ENCODE data around the gene ZNF165.
A peak's percentile ranks its signal among the peaks of the same experiment; 100 is the strongest.
"Not testable (repeated sequence)": the region's sequence is repeated elsewhere in the genome, so short reads cannot be mapped to it uniquely, and the experiment has no call there.

Gene ZNF165

GRCh38 chr6:28080381-28080630, at the start of gene ZNF165:
ZNF165 (plus strand) TSS chr6:28080568; CDS start chr6:28085481, 4,913 bp downstream.
- DNase-seq, result not testable (repeated sequence)

GRCh38 chr6:28053584-28053983, 26.8 kb upstream of the ZNF165 start:
- no peak for DNase-seq

GRCh38 chr6:28060405-28060804, 20.0 kb upstream of the ZNF165 start:
- DNase-seq, result no peak

GRCh38 chr6:28064272-28064671, 16.1 kb upstream of the ZNF165 start:
- no peak for DNase-seq

- no peak for DNase-seq
These were observed 12.3 kb upstream of the ZNF165 start for GRCh38 chr6:28068067-28068466.

GRCh38 chr6:28070968-28071367, 9.4 kb upstream of the ZNF165 start:
- not testable (repeated sequence) for DNase-seq

- no peak for DNase-seq
These were observed 2.3 kb upstream of the ZNF165 start for GRCh38 chr6:28078050-28078449.

GRCh38 chr6:28078836-28079235, 1.5 kb upstream of the ZNF165 start:
- DNase-seq, result no peak

- peak; percentile 66 for DNase-seq
These were observed 490 bp downstream of the ZNF165 start for GRCh38 chr6:28080631-28081485.

GRCh38 chr6:28081486-28081751, 1.1 kb downstream of the ZNF165 start:
- DNase-seq, result no peak

GRCh38 chr6:28082939-28083338, 2.6 kb downstream of the ZNF165 start:
- DNase-seq, result no peak

- DNase-seq, result no peak
These were observed 8.7 kb downstream of the ZNF165 start for GRCh38 chr6:28089054-28089453.

- DNase-seq, result no peak
These were observed 10.7 kb downstream of the ZNF165 start for GRCh38 chr6:28090917-28091586.

GRCh38 chr6:28102222-28102621, 21.9 kb downstream of the ZNF165 start:
- not testable (repeated sequence) for DNase-seq

- DNase-seq, result not testable (repeated sequence)
These were observed 22.3 kb downstream of the ZNF165 start for GRCh38 chr6:28102699-28103098.

GRCh38 chr6:28104392-28105244, 24.2 kb downstream of the ZNF165 start:
- DNase-seq, result peak; percentile 44

GRCh38 chr6:28105245-28105639, 24.9 kb downstream of the ZNF165 start:
- no peak for DNase-seq

- DNase-seq, result no peak
These were observed 27.1 kb downstream of the ZNF165 start for GRCh38 chr6:28107506-28107905.

- no peak for DNase-seq
These were observed 31.6 kb downstream of the ZNF165 start for GRCh38 chr6:28111964-28112363.

- no peak for DNase-seq
These were observed 35.4 kb downstream of the ZNF165 start for GRCh38 chr6:28115799-28116198.

- DNase-seq, result no peak
These were observed 37.1 kb downstream of the ZNF165 start for GRCh38 chr6:28117386-28118050.

- no peak for DNase-seq
These were observed 37.8 kb downstream of the ZNF165 start for GRCh38 chr6:28118217-28118616.

GRCh38 chr6:28121876-28122275, 41.5 kb downstream of the ZNF165 start:
- no peak for DNase-seq

All from NCI-H187 treated with DMSO at 0.1 percent for 48 hours (cell line).